Endothelial cell of umbilical vein (primary cell): ENCODE data around the gene GABARAPL2. TPM values are rescaled to one million over a fixed set of nuclear protein-coding genes. Genes with fewer than 3 reads are reported as not detected.

Source experiments
- BruUV-seq: library from RNA; stranded (reverse); fragments of 400-500 nt; replicated peaks from 2 replicates; lab custom pipeline; 2021; lab: Mats Ljungman, UMichigan
- CTCF ChIA-PET: fragments of 300-600, 350-600 bp; sonication (Branson Sonifier 250); formaldehyde crosslinking; loops from one replicate; lab custom pipeline; 2021; ENCODE audit warnings: antibody characterized with exemption, inconsistent platforms; lab: Charles Lee
- POLR2A ChIA-PET: fragments of 300-600, 350-600 bp; sonication (Branson Sonifier 250); formaldehyde crosslinking; loops from one replicate; lab custom pipeline; 2021; ENCODE audit warnings: antibody characterized with exemption, inconsistent platforms; lab: Charles Lee
- DNase-seq: peaks from one replicate; pipeline ENCODE4 v3.0.0-alpha.2; 2011; ENCODE audit warnings: low read depth, low spot score
- FAIRE-seq: peaks from 2 replicates; lab custom pipeline; 2011; peaks lifted over from hg19 to GRCh38; lab: Jason Lieb, UNC
- H2AFZ ChIP-seq: 2 replicates; pipeline ENCODE4 v1.6.0; 2012; ENCODE audit warnings: low read depth, low read length, control low read depth, inconsistent platforms
- H3K27ac ChIP-seq: 2 replicates; pipeline ENCODE4 v1.5.1; 2011; ENCODE audit warnings: low read depth, mild to moderate bottlenecking, control low read depth, low read length, moderate library complexity; ENCODE audit not compliant: insufficient read depth
- H3K27me3 ChIP-seq, 2 experiments: 2 replicates each; pipeline versions ENCODE4 v1.6.0 to v1.6.1; 2011; ENCODE audit warnings: low read length in 2 of 2, mixed read lengths in 1 of 2; ENCODE audit not compliant: control insufficient read depth in 2 of 2, insufficient read depth in 2 of 2
- H3K36me3 ChIP-seq, 2 experiments: 2 replicates in 1 of 2; 3 replicates in 1 of 2; pipeline ENCODE4 v1.5.1; 2011; ENCODE audit warnings: low read length in 2 of 2, mild to moderate bottlenecking in 1 of 2, moderate library complexity in 1 of 2; ENCODE audit not compliant: control insufficient read depth in 2 of 2, insufficient read depth in 2 of 2; ENCODE audit errors: extremely low read depth in 1 of 2
- H3K4me1 ChIP-seq: 3 replicates; pipeline ENCODE4 v1.5.1; 2011; ENCODE audit warnings: mild to moderate bottlenecking, low read length; ENCODE audit not compliant: control insufficient read depth, insufficient read depth; ENCODE audit errors: extremely low read depth
- H3K4me2 ChIP-seq: 2 replicates; pipeline ENCODE4 v1.6.1; 2011; ENCODE audit warnings: low read length, control low read depth, mixed read lengths; ENCODE audit not compliant: insufficient read depth
- H3K4me3 ChIP-seq, 3 experiments: fragments of 200-600 bp in 1 of 3; sonication (generic), shearing (Covaris generic) in 1 of 3; replicated peaks in 1 of 3; 2 replicates each; pipeline ENCODE4 v1.5.1; 2011 to 2016; ENCODE audit warnings: control low read depth in 3 of 3, low read length in 3 of 3, mild to moderate bottlenecking in 2 of 3, inconsistent platforms in 1 of 3, low read depth in 1 of 3, moderate library complexity in 1 of 3; ENCODE audit not compliant: insufficient read depth in 1 of 3
- H3K79me2 ChIP-seq: 2 replicates; pipeline ENCODE4 v1.6.0; 2012; ENCODE audit warnings: low read length, inconsistent platforms; ENCODE audit not compliant: control insufficient read depth, insufficient read depth
- H3K9ac ChIP-seq: replicated peaks from 2 replicates; pipeline ENCODE3; 2011; ENCODE audit warnings: low read length, control low read depth; ENCODE audit not compliant: insufficient read depth; ENCODE audit errors: extremely low read depth
- H3K9me1 ChIP-seq: replicated peaks from 3 replicates; pipeline ENCODE4 v1.6.0; 2011; ENCODE audit warnings: mild to moderate bottlenecking, low read length; ENCODE audit not compliant: control insufficient read depth, insufficient read depth; ENCODE audit errors: extremely low read depth
- H3K9me3 ChIP-seq: replicated peaks from 2 replicates; pipeline ENCODE4 v1.5.1; 2012; ENCODE audit warnings: low read length, inconsistent platforms; ENCODE audit not compliant: control insufficient read depth, insufficient read depth
- H4K20me1 ChIP-seq: replicated peaks from 2 replicates; pipeline ENCODE3; 2011; ENCODE audit warnings: mild to moderate bottlenecking, low read length; ENCODE audit not compliant: control insufficient read depth, insufficient read depth; ENCODE audit errors: extremely low read depth
- EZH2 ChIP-seq: IDR thresholded peaks from 2 replicates; pipeline ENCODE4 v1.6.1; 2012; ENCODE audit warnings: borderline replicate concordance, low read depth, mild to moderate bottlenecking, moderate library complexity, low read length, inconsistent platforms; ENCODE audit not compliant: severe bottlenecking
- FOS ChIP-seq: IDR thresholded peaks from 2 replicates; pipeline ENCODE4 v1.6.1; 2011; ENCODE audit warnings: mild to moderate bottlenecking, low read length, moderate library complexity, borderline replicate concordance; ENCODE audit not compliant: insufficient read depth
- GATA2 ChIP-seq: IDR thresholded peaks from 2 replicates; pipeline ENCODE4 v1.7.0; 2011; ENCODE audit warnings: low read depth, mild to moderate bottlenecking, moderate library complexity, mixed read lengths, low read length; ENCODE audit not compliant: insufficient read length, insufficient read depth
- JUN ChIP-seq: IDR thresholded peaks from 2 replicates; pipeline ENCODE4 v1.6.1; 2011; ENCODE audit warnings: borderline replicate concordance, low read depth; ENCODE audit not compliant: insufficient read length, insufficient read depth
- MYC ChIP-seq: IDR thresholded peaks from one replicate; pipeline ENCODE4 v1.6.1; 2011; ENCODE audit warnings: mild to moderate bottlenecking, low read depth, low read length
- POLR2A ChIP-seq: IDR thresholded peaks from 2 replicates; pipeline ENCODE4 v1.6.1; 2012; ENCODE audit warnings: low read depth, mild to moderate bottlenecking, control low read depth, low read length
- POLR2AphosphoS5 ChIP-seq: IDR thresholded peaks from 2 replicates; pipeline ENCODE4 v1.6.1; 2012; ENCODE audit warnings: low read depth, mild to moderate bottlenecking, control low read depth, low read length, moderate library complexity; ENCODE audit not compliant: insufficient read depth
- dilution Hi-C: fragments of 300-500 bp; cut with MboI; formaldehyde crosslinking; loops from one replicate; pipeline ENCODE4 v1.15.0; 2019; ENCODE audit warnings: low sequenced_read_pairs; ENCODE audit not compliant: extremely low pct_ligation_motif_present
- intact Hi-C: fragments of 100-400 bp; cut with micrococcal nuclease; formaldehyde crosslinking; loops from one replicate; pipeline ENCODE4 v1.10.0; 2022
- polyA plus RNA-seq, 4 experiments: library from polyadenylated mRNA; depleted of rRNA in 3 of 4; stranded (reverse) in 3 of 4; unstranded in 1 of 4; fragments of >200 nt; gene quantifications; 2 replicates each; pipeline versions ENCODE4 v1.2.1 to v1.2.3, GENCODE V29; 2011 to 2012; ENCODE audit warnings: missing spikeins in 1 of 4
- total RNA-seq: library from RNA; stranded (reverse); gene quantifications from 2 replicates; pipeline ENCODE4 v1.2.3, GENCODE V29; 2021
- TF ChIP-seq, protein P1 (sequence below), 2 donors: IDR thresholded peaks; 1 replicate in 1 of 2; 2 replicates in 1 of 2; pipeline ENCODE4 v1.5.1; 2011; ENCODE audit warnings: low read length in 2 of 2, mild to moderate bottlenecking in 2 of 2, moderate library complexity in 2 of 2, control low read depth in 1 of 2, inconsistent platforms in 1 of 2, low read depth in 1 of 2; ENCODE audit not compliant: insufficient read depth in 1 of 2; ENCODE audit errors: extremely low read depth in 1 of 2
- TF ChIP-seq, protein P2 (sequence below): IDR thresholded peaks from 2 replicates; pipeline ENCODE4 v1.6.1; 2011; ENCODE audit not compliant: insufficient read depth, insufficient read length

Gene GABARAPL2
- total and polyA plus RNA-seq, 2 donors (not counting 3 experiments of a cell fraction or from before 2014, with no cell fraction given), result 77.9 to 84.5 TPM

DNA sequence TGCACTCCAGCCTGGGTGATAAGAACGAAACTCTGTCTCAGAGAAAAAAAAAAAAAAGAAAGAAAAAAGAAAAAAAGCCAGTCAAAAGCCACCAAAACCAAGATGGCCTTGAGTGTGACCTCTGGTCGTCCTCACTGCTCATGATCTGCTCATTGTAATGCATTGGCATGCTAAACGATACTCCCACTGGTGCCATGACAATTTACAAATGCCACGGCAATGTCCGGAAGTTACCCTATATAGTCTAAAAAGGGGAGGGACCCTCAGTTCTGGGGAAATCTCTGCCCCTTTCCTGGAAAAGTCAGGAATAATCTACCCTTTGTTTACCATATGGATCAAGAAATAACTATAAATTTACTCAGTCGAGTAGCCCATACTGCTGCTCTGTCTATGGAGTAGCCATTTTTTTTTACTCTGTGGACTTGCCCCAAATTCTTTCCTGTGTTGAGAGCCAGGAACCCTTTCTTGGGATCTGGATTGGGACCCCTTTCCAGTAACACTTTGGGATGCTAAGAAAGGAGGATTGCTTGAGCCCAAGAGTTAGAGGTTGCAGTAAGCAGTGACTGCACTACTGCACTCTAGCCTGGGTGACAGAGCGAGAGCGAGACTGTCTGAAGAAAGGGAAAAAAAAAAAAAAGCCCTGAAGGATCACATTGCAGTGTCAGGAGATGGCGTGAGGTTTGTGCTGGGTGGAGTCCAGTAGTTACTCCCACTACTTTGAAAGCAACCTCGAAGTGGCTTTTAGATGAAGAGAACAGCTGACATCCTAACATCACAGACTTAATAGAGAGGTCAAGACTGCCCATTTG, 6.4 kb upstream of the GABARAPL2 start:
- Histone ChIP-seq H3K79me2 (no peaks in the 10 kb centered on the region), H3K4me3 (no peak overlapping the region), H3K9ac (no peak overlapping the region), H3K27me3 (peaks cover 14 to 36% of the 10 kb centered on the region in 2 experiments), H3K9me3 (no peaks in the 10 kb centered on the region), H3K4me2 (no peak overlapping the region), H4K20me1 (no peaks in the 10 kb centered on the region), H3K36me3 (no peaks in the 10 kb centered on the region), H2AFZ (no peak overlapping the region), H3K4me1 (peaks cover 2% of the 10 kb centered on the region), H3K9me1 (no peaks in the 10 kb centered on the region), H3K27ac (no peak overlapping the region)
- ChIA-PET CTCF (interaction anchor here (1.2 kb wide), 1 partner anchor 42 kb away, joined by 3 read pairs; no protein-coding TSS in a partner anchor), POLR2A (no interaction called here)
- dilution Hi-C loops, result no loop called here
- BruUV-seq, result no TSS peak
- TF ChIP-seq FOS (no peak), POLR2A (no peak), GATA2 (no peak), MYC (no peak), JUN (no peak), EZH2 (no peak), POLR2AphosphoS5 (no peak)
- TF ChIP-seq, protein P1, sequence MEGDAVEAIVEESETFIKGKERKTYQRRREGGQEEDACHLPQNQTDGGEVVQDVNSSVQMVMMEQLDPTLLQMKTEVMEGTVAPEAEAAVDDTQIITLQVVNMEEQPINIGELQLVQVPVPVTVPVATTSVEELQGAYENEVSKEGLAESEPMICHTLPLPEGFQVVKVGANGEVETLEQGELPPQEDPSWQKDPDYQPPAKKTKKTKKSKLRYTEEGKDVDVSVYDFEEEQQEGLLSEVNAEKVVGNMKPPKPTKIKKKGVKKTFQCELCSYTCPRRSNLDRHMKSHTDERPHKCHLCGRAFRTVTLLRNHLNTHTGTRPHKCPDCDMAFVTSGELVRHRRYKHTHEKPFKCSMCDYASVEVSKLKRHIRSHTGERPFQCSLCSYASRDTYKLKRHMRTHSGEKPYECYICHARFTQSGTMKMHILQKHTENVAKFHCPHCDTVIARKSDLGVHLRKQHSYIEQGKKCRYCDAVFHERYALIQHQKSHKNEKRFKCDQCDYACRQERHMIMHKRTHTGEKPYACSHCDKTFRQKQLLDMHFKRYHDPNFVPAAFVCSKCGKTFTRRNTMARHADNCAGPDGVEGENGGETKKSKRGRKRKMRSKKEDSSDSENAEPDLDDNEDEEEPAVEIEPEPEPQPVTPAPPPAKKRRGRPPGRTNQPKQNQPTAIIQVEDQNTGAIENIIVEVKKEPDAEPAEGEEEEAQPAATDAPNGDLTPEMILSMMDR (IDR thresholded peaks at IDR 0.05; ENCODE audit: extremely low read depth in 1 of 2, insufficient read depth in 1 of 2, low read depth in 1 of 2, low read length in 2 of 2), result no peak
- TF ChIP-seq, protein P2, sequence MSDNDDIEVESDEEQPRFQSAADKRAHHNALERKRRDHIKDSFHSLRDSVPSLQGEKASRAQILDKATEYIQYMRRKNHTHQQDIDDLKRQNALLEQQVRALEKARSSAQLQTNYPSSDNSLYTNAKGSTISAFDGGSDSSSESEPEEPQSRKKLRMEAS, result no peak
- intact Hi-C loops, result no loop called here
- no peak for FAIRE-seq
- no peak for DNase-seq
